Measurements from ENCODE around the gene RPS6KC1. TPM values are rescaled to one million over a fixed set of nuclear protein-coding genes. Genes with fewer than 3 reads are reported as not detected.

Gene RPS6KC1
- total and polyA plus RNA-seq, 9 of the 15 experiments (the other 6 are each of a cell fraction or from before 2014, with no cell fraction given): 4.3 to 34.6 (median 20.9) TPM

DNA sequence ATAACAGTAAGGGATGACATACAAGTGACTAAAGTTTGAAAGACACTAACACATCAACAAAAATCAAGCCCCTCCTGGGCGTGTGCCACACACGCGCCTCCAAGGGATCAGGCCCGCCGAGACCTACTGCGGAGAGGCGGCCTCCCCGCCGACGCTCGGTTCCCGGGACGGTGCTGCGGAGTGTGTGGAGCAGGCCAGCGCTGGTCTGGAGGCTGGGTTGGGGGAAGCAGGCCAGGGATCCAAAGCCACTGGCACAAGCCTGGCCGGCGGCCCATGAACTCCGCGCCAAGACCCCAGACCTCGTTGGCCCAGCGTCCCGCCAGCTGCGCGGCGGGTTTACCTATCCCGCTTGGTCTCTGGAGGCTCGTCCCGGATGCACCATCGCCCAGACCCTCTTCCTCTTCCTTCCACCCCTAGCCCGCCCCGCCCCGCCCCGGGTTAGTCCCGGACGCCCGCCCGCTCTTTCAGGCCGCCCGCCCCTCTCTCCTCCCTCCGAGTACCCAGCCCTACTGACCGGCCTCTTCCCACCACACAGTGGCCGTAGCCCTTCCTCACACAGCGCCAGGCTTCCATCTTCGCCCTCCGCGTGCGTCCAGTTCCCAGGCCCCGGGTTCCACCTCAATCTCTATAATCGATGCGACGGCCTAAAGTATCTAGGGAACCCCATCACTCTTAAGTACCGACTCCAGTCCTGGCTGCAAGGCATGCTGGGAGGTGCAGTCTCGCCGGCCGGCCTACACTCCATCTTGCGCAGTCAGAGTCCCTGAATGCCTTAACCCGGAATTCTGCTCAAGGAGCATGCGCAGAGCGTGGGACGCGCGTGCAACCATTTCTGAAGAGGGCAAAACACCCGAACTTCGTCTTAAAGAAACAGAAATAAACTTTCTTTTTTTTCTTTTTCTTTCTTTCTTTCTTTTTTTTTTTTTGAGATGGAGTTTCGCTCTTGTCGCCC is 35.7 kb upstream of the RPS6KC1 start, which contains the start of gene ANGEL2 (continued):
- TF ChIP-seq, protein P1, sequence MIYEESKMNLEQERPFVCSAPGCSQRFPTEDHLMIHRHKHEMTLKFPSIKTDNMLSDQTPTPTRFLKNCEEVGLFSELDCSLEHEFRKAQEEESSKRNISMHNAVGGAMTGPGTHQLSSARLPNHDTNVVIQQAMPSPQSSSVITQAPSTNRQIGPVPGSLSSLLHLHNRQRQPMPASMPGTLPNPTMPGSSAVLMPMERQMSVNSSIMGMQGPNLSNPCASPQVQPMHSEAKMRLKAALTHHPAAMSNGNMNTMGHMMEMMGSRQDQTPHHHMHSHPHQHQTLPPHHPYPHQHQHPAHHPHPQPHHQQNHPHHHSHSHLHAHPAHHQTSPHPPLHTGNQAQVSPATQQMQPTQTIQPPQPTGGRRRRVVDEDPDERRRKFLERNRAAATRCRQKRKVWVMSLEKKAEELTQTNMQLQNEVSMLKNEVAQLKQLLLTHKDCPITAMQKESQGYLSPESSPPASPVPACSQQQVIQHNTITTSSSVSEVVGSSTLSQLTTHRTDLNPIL (CRISPR knock-in tag; IDR thresholded peaks at IDR 0.05): no peak
- TF ChIP-seq ZBTB7A (IDR thresholded peaks at IDR 0.05; ENCODE audit: borderline replicate concordance, control insufficient read depth, low read depth, low read length): peak; percentile 58; the same call in 1 of the 2 replicates
- TF ChIP-seq SNRNP70 (optimal IDR thresholded peaks at IDR 0.05; ENCODE audit: low read depth, low read length): no peak
- no peak for TF ChIP-seq ETV6 (IDR thresholded peaks at IDR 0.05; ENCODE audit: borderline replicate concordance in 1 of 2, low read depth in 2 of 2, low read length in 1 of 2)
- TF ChIP-seq ETV6 (CRISPR knock-in tag; IDR thresholded peaks at IDR 0.05; ENCODE audit: borderline replicate concordance): peak; percentile 68; the same call in 1 of the 2 replicates
- TF ChIP-seq SMARCA5 (IDR thresholded peaks at IDR 0.05): no peak
- TF ChIP-seq, protein P2, sequence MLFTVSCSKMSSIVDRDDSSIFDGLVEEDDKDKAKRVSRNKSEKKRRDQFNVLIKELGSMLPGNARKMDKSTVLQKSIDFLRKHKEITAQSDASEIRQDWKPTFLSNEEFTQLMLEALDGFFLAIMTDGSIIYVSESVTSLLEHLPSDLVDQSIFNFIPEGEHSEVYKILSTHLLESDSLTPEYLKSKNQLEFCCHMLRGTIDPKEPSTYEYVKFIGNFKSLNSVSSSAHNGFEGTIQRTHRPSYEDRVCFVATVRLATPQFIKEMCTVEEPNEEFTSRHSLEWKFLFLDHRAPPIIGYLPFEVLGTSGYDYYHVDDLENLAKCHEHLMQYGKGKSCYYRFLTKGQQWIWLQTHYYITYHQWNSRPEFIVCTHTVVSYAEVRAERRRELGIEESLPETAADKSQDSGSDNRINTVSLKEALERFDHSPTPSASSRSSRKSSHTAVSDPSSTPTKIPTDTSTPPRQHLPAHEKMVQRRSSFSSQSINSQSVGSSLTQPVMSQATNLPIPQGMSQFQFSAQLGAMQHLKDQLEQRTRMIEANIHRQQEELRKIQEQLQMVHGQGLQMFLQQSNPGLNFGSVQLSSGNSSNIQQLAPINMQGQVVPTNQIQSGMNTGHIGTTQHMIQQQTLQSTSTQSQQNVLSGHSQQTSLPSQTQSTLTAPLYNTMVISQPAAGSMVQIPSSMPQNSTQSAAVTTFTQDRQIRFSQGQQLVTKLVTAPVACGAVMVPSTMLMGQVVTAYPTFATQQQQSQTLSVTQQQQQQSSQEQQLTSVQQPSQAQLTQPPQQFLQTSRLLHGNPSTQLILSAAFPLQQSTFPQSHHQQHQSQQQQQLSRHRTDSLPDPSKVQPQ (CRISPR knock-in tag; IDR thresholded peaks at IDR 0.05; ENCODE audit: borderline replicate concordance): no peak
- TF ChIP-seq, protein P3, sequence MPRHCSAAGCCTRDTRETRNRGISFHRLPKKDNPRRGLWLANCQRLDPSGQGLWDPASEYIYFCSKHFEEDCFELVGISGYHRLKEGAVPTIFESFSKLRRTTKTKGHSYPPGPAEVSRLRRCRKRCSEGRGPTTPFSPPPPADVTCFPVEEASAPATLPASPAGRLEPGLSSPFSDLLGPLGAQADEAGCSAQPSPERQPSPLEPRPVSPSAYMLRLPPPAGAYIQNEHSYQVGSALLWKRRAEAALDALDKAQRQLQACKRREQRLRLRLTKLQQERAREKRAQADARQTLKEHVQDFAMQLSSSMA (CRISPR knock-in tag; IDR thresholded peaks at IDR 0.05): 0 out of 2 replicates have a peak, but pooled peaks have one; percentile 10
- no peak for TF ChIP-seq ZNF274 (IDR thresholded peaks at IDR 0.05; ENCODE audit: borderline replicate concordance, low read depth, low read length)
- no peak for TF ChIP-seq TFAM (CRISPR knock-in tag; conservative IDR thresholded peaks at IDR 0.05)
- TF ChIP-seq GTF2F1 (IDR thresholded peaks at IDR 0.05; ENCODE audit: low read depth, low read length): peak; percentile 74
- TF ChIP-seq IRF1 (CRISPR knock-in tag; IDR thresholded peaks at IDR 0.05; ENCODE audit: borderline replicate concordance): no peak
- TF ChIP-seq KLF1 (tag; IDR thresholded peaks at IDR 0.05): peak; percentile 66; the same call in 1 of the 2 replicates
- TF ChIP-seq ESRRA (IDR thresholded peaks at IDR 0.05; ENCODE audit: borderline replicate concordance, low read depth): no peak
- TF ChIP-seq KDM1A (IDR thresholded peaks at IDR 0.05): peak in 1 of 2 experiments; percentile 68; a peak in 3 of 4 replicates
- TF ChIP-seq MAZ (CRISPR knock-in tag; conservative IDR thresholded peaks at IDR 0.05 in 1 of 2, IDR thresholded peaks at IDR 0.05 in 1 of 2): peak; percentile 50 to 70
- TF ChIP-seq SIRT6 (IDR thresholded peaks at IDR 0.05; ENCODE audit: low read depth, low read length): no peak
- TF ChIP-seq PYGO2 (tag; IDR thresholded peaks at IDR 0.05): no peak
- peak; percentile 44; the same call in 1 of the 2 replicates for TF ChIP-seq ATF6 (CRISPR knock-in tag; IDR thresholded peaks at IDR 0.05)

Data from K562 (cell line).